Endothelial cell of umbilical vein (primary cell): ENCODE data around the gene BRMS1. TPM values are rescaled to one million over a fixed set of nuclear protein-coding genes. Genes with fewer than 3 reads are reported as not detected.

Experiments used
- BruUV-seq: library from RNA; stranded (reverse); fragments of 400-500 nt; replicated peaks from 2 replicates; lab custom pipeline; 2021; lab: Mats Ljungman, UMichigan
- CTCF ChIA-PET: fragments of 300-600, 350-600 bp; sonication (Branson Sonifier 250); formaldehyde crosslinking; loops from one replicate; lab custom pipeline; 2021; ENCODE audit warnings: antibody characterized with exemption, inconsistent platforms; lab: Charles Lee
- POLR2A ChIA-PET: fragments of 300-600, 350-600 bp; sonication (Branson Sonifier 250); formaldehyde crosslinking; loops from one replicate; lab custom pipeline; 2021; ENCODE audit warnings: antibody characterized with exemption, inconsistent platforms; lab: Charles Lee
- DNase-seq: peaks from one replicate; pipeline ENCODE4 v3.0.0-alpha.2; 2011; ENCODE audit warnings: low read depth, low spot score
- FAIRE-seq: peaks from 2 replicates; lab custom pipeline; 2011; peaks lifted over from hg19 to GRCh38; lab: Jason Lieb, UNC
- H2AFZ ChIP-seq: 2 replicates; pipeline ENCODE4 v1.6.0; 2012; ENCODE audit warnings: low read depth, low read length, control low read depth, inconsistent platforms
- H3K27ac ChIP-seq: 2 replicates; pipeline ENCODE4 v1.5.1; 2011; ENCODE audit warnings: low read depth, mild to moderate bottlenecking, control low read depth, low read length, moderate library complexity; ENCODE audit not compliant: insufficient read depth
- H3K27me3 ChIP-seq, 2 experiments: 2 replicates each; pipeline versions ENCODE4 v1.6.0 to v1.6.1; 2011; ENCODE audit warnings: low read length in 2 of 2, mixed read lengths in 1 of 2; ENCODE audit not compliant: control insufficient read depth in 2 of 2, insufficient read depth in 2 of 2
- H3K36me3 ChIP-seq, 2 experiments: 2 replicates in 1 of 2; 3 replicates in 1 of 2; pipeline ENCODE4 v1.5.1; 2011; ENCODE audit warnings: low read length in 2 of 2, mild to moderate bottlenecking in 1 of 2, moderate library complexity in 1 of 2; ENCODE audit not compliant: control insufficient read depth in 2 of 2, insufficient read depth in 2 of 2; ENCODE audit errors: extremely low read depth in 1 of 2
- H3K4me1 ChIP-seq: 3 replicates; pipeline ENCODE4 v1.5.1; 2011; ENCODE audit warnings: mild to moderate bottlenecking, low read length; ENCODE audit not compliant: control insufficient read depth, insufficient read depth; ENCODE audit errors: extremely low read depth
- H3K4me2 ChIP-seq: 2 replicates; pipeline ENCODE4 v1.6.1; 2011; ENCODE audit warnings: low read length, control low read depth, mixed read lengths; ENCODE audit not compliant: insufficient read depth
- H3K4me3 ChIP-seq, 3 experiments: fragments of 200-600 bp in 1 of 3; sonication (generic), shearing (Covaris generic) in 1 of 3; replicated peaks in 1 of 3; 2 replicates each; pipeline ENCODE4 v1.5.1; 2011 to 2016; ENCODE audit warnings: control low read depth in 3 of 3, low read length in 3 of 3, mild to moderate bottlenecking in 2 of 3, inconsistent platforms in 1 of 3, low read depth in 1 of 3, moderate library complexity in 1 of 3; ENCODE audit not compliant: insufficient read depth in 1 of 3
- H3K79me2 ChIP-seq: 2 replicates; pipeline ENCODE4 v1.6.0; 2012; ENCODE audit warnings: low read length, inconsistent platforms; ENCODE audit not compliant: control insufficient read depth, insufficient read depth
- H3K9ac ChIP-seq: replicated peaks from 2 replicates; pipeline ENCODE3; 2011; ENCODE audit warnings: low read length, control low read depth; ENCODE audit not compliant: insufficient read depth; ENCODE audit errors: extremely low read depth
- H3K9me1 ChIP-seq: replicated peaks from 3 replicates; pipeline ENCODE4 v1.6.0; 2011; ENCODE audit warnings: mild to moderate bottlenecking, low read length; ENCODE audit not compliant: control insufficient read depth, insufficient read depth; ENCODE audit errors: extremely low read depth
- H3K9me3 ChIP-seq: replicated peaks from 2 replicates; pipeline ENCODE4 v1.5.1; 2012; ENCODE audit warnings: low read length, inconsistent platforms; ENCODE audit not compliant: control insufficient read depth, insufficient read depth
- H4K20me1 ChIP-seq: replicated peaks from 2 replicates; pipeline ENCODE3; 2011; ENCODE audit warnings: mild to moderate bottlenecking, low read length; ENCODE audit not compliant: control insufficient read depth, insufficient read depth; ENCODE audit errors: extremely low read depth
- CTCF ChIP-seq, 2 donors: IDR thresholded peaks; 1 replicate in 1 of 2; 2 replicates in 1 of 2; pipeline ENCODE4 v1.5.1; 2011; ENCODE audit warnings: low read length in 2 of 2, mild to moderate bottlenecking in 2 of 2, moderate library complexity in 2 of 2, control low read depth in 1 of 2, inconsistent platforms in 1 of 2, low read depth in 1 of 2; ENCODE audit not compliant: insufficient read depth in 1 of 2; ENCODE audit errors: extremely low read depth in 1 of 2
- EZH2 ChIP-seq: IDR thresholded peaks from 2 replicates; pipeline ENCODE4 v1.6.1; 2012; ENCODE audit warnings: borderline replicate concordance, low read depth, mild to moderate bottlenecking, moderate library complexity, low read length, inconsistent platforms; ENCODE audit not compliant: severe bottlenecking
- FOS ChIP-seq: IDR thresholded peaks from 2 replicates; pipeline ENCODE4 v1.6.1; 2011; ENCODE audit warnings: mild to moderate bottlenecking, low read length, moderate library complexity, borderline replicate concordance; ENCODE audit not compliant: insufficient read depth
- GATA2 ChIP-seq: IDR thresholded peaks from 2 replicates; pipeline ENCODE4 v1.7.0; 2011; ENCODE audit warnings: low read depth, mild to moderate bottlenecking, moderate library complexity, mixed read lengths, low read length; ENCODE audit not compliant: insufficient read length, insufficient read depth
- JUN ChIP-seq: IDR thresholded peaks from 2 replicates; pipeline ENCODE4 v1.6.1; 2011; ENCODE audit warnings: borderline replicate concordance, low read depth; ENCODE audit not compliant: insufficient read length, insufficient read depth
- MAX ChIP-seq: IDR thresholded peaks from 2 replicates; pipeline ENCODE4 v1.6.1; 2011; ENCODE audit not compliant: insufficient read depth, insufficient read length
- MYC ChIP-seq: IDR thresholded peaks from one replicate; pipeline ENCODE4 v1.6.1; 2011; ENCODE audit warnings: mild to moderate bottlenecking, low read depth, low read length
- POLR2A ChIP-seq: IDR thresholded peaks from 2 replicates; pipeline ENCODE4 v1.6.1; 2012; ENCODE audit warnings: low read depth, mild to moderate bottlenecking, control low read depth, low read length
- dilution Hi-C: fragments of 300-500 bp; cut with MboI; formaldehyde crosslinking; loops from one replicate; pipeline ENCODE4 v1.15.0; 2019; ENCODE audit warnings: low sequenced_read_pairs; ENCODE audit not compliant: extremely low pct_ligation_motif_present
- intact Hi-C: fragments of 100-400 bp; cut with micrococcal nuclease; formaldehyde crosslinking; loops from one replicate; pipeline ENCODE4 v1.10.0; 2022
- polyA plus RNA-seq, 4 experiments: library from polyadenylated mRNA; depleted of rRNA in 3 of 4; stranded (reverse) in 3 of 4; unstranded in 1 of 4; fragments of >200 nt; gene quantifications; 2 replicates each; pipeline versions ENCODE4 v1.2.1 to v1.2.3, GENCODE V29; 2011 to 2012; ENCODE audit warnings: missing spikeins in 1 of 4
- total RNA-seq: library from RNA; stranded (reverse); gene quantifications from 2 replicates; pipeline ENCODE4 v1.2.3, GENCODE V29; 2021

BRMS1 gene
- total and polyA plus RNA-seq, 2 donors (not counting 3 experiments of a cell fraction or from before 2014, with no cell fraction given), result 51.4 to 53.1 TPM

- Histone ChIP-seq H3K27me3 (peaks cover 5 to 7% of the 10 kb centered on the region in 2 experiments), H3K4me1 (no peaks in the 10 kb centered on the region), H3K27ac (no peak overlapping the region), H3K9me3 (no peaks in the 10 kb centered on the region), H3K36me3 (no peaks in the 10 kb centered on the region), H3K9ac (no peak overlapping the region), H2AFZ (no peak overlapping the region), H3K79me2 (no peaks in the 10 kb centered on the region), H3K4me2 (no peak overlapping the region), H4K20me1 (no peaks in the 10 kb centered on the region), H3K9me1 (no peaks in the 10 kb centered on the region), H3K4me3 (no peak overlapping the region)
- DNase-seq (no peak), FAIRE-seq (no peak)
- no TSS peak for BruUV-seq
- dilution Hi-C loops, result no loop called here
- POLR2A ChIA-PET, result no interaction called here
- TF ChIP-seq EZH2 (no peak), POLR2A (no peak), FOS (no peak), MYC (no peak), GATA2 (no peak), CTCF (IDR thresholded peaks at IDR 0.05; ENCODE audit: extremely low read depth in 1 of 2, insufficient read depth in 1 of 2, low read depth in 1 of 2, low read length in 2 of 2) (no peak), MAX (no peak), JUN (no peak)
- intact Hi-C loops, result no loop called here
- CTCF ChIA-PET, result interaction anchor here (9.5 kb wide), 1 partner anchor 14 kb away, joined by 225 read pairs; the partner anchor contains the start of gene RIN1
Measured at GRCh38 chr11:66318600-66318970, 26.3 kb downstream of the BRMS1 start.
